T-helper 2 cell (primary cell): ENCODE measurements around the gene LMNA.

ENCODE experiments used
- DNase-seq, 5 experiments: peaks; one replicate each; pipeline versions ENCODE4 v3.0.0 to v3.0.0-alpha.2; 2012 to 2022

Gene LMNA

DNA sequence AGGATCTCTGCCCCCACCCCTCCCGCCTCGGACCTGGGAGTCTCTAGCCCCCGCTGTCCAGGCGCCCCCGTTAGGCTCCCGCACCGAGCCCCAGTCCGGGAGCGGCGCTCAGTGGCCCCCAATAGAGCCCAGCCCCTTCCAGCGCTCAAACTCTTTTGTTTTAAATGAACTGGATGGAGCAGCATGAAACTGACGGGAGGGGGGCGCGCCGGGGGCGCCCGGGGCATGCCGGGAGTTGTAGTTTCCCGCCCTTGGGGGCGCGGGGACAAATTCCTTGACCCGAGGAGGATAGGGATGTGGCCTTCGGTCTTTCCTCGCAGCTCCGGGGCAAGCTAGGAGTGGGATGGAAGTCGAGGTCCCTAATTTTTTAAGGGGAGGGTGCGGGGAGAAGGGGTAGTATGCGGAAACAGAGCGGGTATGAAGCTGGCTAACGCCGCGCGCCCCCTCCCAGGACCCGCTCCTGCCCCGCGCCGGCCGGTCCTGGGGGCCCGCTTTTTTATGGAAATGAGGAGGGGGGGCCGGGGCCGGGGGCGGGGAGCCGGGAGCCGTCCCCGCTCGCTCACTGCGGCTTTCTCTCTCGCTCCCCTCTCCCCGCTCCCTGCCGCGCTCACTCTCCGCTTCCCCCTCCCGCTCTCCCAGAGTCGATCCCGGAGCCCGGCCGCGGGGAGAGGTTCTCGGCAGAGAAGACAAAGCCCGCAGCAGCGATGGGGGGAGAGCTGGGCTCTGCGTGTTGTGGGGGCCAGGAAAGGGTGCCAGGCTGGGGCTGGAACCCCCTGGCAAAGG is 32.0 kb upstream of the LMNA start, which contains the start of gene MEX3A:
Gene MEX3A (minus strand): TSS at position 157 of the 783 bp plus-strand sequence. CDS start 467 bp downstream, outside the sequence.
- peak; percentile 38 to 53 (median 44) for DNase-seq

DNA sequence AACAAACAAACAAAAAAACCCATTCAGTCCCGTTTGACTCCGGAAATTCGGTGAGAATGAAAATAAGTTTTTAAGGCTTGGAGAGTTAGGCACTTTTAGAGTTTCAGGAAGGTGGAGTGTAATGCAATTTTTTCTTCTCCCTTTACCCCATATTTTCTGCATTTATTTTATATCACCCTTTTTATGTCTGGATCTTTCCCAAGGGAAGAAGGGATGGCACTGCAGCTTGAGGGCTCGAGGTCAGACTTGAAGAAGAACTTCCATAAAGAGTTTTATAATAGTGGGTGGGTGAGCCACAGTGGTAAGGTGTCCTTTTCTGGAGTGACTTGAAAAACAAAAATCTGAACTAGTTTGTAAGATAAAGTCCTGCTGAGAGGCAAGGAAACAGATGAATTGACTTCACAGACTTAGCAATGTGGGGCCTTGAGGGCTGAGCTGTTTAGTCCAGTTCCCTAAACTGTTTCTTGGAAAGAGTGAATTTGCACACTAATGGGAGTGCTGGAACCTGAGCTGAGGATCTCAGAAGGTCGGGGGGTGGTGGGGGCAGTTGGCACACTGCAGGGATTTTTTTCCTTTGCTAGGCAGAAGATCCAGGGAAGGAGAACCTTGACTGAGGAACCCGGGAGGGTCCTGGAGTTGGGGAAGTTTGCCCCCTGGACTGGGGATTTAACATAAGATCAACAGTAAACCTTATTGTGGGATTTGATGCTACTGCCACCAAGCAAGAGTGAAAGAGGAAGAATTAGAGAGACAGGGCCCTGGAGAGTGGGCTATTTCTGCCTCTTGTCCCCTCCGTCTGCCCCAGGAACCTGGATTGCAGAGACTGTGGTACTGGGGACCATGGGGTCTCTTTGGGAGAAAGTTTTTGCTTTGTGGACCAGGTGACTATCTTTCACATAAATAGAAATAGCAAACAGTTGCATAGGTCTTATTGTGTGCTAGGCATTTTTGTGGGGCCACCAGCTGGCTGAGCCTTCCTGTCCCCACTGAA is 30.4 kb upstream of the LMNA start:
- no peak for DNase-seq

DNA sequence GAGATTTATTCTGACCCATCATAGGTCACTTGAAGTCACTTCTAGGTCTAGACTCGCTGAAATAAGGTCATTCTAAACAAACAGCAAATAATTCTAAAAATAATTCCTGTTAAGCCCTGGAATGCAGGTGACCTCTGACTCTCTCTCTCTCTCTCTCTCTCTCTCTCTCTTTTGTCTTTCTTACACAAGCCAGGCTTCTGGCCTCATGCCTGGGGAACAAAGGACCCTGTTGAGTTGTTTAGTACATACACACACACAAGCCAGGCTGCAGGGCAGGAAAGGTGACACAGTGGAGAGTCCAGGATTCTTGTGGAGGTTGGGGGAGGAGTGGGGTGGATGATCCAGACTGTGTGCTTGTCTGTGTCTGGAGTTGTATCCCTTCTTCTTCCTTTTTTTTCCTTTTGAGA is 28.3 kb upstream of the LMNA start:
- no peak for DNase-seq

DNA sequence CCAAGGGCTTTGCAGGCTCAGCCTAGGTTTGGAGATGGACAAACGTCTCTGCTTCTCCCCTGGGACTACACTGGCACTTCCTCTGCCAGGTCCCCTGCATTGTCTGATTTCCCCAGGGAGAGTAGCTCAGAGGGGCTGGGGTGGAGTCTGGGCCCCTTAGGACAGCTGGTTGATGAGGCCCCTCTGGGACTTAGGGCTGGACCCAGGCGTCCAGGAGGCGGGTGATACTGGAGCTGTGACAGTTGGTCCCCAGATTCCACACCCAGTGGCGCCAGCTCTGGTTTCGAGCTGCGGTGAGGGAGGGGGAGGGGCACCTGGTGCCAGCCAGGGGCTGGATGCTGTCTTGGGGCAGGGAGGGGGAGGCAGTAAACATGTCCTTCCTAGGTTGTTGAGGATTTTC is 24.8 kb upstream of the LMNA start:
- no peak for DNase-seq

DNA sequence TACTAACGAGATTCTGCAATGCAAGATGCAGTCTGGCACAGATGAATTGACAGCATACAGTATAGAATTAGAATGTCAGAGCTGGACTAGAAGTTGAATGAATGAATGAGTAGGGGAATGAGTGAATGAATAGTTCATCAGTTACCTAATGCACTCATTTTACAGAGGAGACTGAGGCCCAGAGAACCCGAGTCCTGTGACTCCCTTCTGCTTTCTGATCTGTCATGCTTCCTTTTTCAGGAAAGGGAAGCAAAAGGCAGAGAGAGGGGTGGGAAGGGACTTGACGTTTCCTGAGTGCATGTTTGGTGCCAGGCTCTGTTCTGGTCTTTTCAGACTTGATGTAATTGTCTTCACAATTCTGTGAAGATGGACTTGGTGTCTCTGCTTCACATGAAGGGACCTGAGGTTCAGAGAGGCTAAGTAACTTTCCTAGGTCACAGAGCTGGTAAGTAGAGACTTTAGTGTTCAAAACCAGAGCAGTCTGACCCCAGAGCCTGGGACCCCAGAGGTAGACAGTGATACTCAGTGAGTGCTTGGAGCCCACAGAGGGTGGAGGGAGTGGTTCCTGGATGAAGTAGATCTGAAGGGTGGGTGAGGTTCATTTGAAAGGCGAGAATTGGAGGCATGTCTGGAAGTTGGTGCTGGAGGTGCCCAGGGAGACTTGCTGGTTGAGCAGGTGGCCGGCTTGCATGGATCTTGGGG is 24.2 kb upstream of the LMNA start:
- no peak for DNase-seq

DNA sequence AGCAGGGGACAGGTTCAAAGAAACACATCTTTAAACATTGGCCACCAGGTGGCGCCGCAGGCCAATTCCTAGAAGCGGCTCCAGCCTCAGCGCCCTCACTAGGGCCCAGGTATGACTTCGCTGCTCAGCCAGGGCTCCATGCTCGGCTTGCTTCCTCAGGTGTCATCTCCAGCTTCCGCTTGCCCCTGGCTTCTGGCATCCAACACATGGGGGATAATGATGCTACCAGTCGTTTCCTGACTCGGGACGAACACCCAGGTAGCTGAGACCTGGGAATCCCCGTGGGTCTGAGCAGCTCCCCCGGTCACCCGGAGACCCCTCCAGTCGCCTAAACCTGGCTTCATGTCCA is 23.7 kb upstream of the LMNA start:
- peak; percentile 68 to 85 (median 84) for DNase-seq

DNA sequence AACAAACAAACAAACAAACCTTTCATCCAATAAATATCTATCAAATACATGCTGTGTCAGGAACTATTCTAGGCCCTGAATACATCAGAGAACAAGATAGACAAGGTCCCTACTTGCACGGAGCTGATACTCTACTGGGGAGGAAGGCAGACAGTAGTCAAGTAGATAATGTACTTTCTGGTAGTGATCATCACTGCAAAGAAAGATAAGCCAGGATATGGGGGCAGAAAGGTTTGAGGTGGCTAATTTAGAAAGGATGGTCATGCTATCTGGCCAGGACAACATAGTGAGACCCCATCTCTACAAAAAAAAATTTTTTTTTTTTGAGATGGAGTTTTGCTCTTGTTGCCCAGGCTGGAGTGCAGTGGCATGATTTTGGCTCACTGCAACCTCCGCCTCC is 22.9 kb upstream of the LMNA start:
- DNase-seq, result no peak

DNA sequence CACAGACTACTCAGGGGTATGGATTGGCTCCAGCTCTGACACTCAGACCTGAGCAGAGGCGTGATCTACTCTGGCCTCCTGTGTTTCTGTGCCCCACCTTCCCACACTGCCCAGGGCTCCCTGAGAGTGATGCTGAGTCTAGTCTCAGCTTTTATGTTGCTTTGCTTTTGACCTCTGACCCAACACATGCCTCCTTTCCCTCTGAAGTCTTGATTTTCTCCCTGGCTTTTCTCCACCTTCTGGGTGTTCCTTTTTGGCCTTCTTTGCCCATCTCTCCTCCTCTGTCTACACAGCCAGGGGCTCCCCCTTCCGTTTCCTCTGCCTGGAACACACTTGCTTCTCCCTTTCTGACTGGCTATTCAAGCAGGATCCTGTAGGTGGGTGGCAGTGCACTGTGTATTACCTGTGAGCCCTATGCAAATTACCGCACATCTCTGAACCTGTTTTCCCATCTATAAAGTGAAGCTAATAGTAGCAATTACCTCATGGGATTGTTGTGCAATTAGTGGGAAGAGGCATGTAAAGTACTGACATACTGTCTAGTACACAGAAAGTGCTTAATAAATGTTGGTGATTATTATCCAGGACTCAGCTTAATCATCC is 18.5 kb upstream of the LMNA start:
- no peak for DNase-seq

DNA sequence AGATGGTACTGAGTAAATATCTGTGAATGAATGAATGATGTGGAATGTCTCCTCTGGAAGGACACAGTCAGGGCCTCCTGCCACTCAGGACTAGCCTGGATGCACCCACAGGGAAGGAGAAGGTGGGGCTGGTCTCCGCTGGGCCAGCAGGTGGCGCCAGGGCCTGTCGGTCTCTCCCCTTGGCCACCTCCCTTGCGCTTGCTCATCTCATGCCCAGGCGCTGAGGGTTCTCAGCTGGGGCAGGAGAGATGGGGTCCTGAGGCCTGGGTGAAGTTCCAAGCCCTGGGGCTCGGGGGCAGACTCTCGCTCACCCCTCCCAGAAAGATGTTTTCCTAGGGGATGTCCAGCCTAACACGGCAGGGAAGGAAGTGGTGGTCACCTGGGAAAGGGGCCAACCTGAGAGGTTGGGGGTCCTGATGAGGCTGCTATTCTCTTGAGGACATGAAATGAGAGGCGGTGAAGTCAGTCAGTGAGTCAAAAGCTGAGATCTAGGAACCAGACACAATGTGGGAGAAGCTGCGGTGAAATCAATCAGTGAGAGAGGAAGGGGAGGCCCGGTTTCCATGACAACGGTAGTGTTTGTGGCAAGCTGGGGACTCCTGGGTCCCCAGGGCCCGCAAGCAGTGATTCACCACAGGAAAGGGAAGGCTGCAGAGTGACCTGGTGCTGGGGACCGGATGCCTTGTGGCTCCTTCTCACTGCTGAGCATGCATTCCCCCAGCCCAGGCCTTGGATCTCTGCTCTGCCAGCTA is 17.7 kb upstream of the LMNA start:
- peak; percentile 70 to 94 (median 85) for DNase-seq

DNA sequence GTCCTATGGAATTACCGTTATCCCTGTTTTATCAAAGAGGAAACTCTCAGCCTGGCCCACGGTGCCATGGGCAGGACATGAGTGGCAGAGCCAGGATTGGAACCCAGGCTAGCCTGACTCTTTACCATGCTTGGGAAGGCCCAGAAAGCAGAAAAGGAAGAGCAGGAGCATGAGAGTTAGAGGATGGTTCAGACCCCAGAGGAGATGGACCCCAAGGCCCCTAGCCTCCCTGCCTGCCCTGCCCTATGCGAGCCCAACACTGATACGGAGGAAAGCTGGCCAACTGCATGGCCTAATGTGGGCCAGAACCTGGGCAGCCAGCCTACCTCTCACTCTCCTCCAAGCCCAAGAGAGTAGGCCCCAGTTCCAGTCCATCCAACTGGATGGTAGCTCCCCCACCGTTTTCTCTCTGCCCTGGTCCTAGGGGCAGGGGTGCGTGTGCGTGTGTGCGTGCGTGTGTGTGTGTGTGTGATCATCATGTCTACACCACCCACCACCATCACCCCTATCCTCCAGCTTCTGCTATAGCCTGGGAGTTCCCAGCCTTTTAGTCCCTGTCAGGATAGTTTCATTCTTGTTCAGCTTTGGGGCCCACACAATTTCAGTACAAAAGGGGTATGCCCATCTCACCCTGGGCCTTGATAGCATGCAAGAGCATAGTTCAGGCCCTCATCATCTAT is 16.9 kb upstream of the LMNA start:
- DNase-seq, result peak in 2 of 5 experiments; percentile 47 to 50

DNA sequence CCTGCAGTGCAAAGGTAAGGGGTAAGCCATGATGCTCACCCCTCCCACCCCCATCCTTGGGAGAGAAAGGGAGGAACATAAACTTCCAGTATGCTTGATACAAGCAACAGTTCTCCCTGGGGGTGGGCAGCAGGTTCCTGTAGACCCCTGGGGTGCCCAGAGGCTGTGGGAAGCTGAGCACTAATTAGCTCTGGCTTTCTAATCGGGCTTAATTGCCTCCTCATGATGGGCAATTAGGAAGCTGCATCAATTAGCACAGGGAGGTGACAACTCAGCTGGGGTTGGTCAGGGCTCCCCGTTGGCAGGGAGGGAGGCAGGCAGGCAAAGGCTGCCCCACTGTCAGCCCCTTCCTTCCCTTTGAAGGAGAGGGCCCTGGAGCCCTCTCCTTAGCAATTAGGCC is 15.7 kb upstream of the LMNA start:
- DNase-seq, result no peak

DNA sequence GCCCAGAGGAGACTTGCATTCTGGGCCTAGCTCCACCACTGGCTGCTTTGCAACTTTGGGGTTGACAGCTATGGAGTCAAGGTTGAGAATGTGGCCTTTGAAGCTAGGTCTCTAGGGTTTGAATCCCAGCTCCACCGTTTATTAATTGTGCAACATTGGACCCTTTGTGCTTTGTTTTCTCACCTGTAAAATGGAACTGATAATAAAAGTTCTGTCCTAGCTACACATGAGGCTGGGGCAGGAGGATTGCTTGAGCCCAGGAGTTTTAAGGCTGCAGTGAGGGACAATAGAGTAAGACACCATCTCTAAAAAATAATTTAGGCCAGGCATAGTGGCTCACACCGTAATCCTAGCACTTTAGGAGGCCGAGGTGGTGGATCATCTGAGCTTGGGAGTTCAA is 15.2 kb upstream of the LMNA start:
- DNase-seq, result no peak

DNA sequence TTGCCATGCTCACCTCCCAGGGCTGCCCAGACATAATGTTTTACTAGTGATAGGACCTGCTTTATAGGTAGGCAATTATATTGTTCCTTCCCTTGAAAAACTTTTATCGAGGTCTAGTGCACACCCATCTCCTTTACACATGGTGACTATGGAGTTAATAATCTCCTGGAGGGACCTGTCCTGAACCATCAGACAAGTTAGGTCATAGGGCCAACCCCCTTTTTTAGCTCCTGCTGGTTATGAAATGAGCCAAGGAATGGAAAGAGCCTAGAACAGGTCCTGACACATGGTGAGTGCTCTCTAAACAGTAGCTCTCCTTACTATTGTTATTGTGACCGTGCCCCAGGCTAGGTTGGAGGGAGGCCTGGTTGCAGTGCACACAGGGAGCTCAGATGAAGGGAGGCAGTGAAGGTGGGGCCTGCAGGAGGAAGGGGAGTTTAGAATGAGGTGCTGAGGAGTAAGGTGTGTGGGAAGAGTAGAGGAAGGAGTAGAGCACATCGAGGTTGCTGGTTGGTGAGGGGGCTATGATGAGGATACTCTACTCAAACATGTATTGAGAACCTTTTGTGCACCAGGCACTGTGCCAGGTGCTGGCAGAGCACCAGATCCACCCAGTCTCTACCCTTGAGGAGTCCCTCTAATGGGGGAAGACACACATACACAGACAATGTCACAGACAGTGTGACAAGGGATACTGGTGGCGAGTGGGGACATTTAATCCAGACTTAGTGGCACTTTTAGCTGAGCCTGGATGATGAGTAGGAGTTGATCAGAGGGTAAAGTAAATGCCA is 14.1 kb upstream of the LMNA start:
- DNase-seq, result no peak

DNA sequence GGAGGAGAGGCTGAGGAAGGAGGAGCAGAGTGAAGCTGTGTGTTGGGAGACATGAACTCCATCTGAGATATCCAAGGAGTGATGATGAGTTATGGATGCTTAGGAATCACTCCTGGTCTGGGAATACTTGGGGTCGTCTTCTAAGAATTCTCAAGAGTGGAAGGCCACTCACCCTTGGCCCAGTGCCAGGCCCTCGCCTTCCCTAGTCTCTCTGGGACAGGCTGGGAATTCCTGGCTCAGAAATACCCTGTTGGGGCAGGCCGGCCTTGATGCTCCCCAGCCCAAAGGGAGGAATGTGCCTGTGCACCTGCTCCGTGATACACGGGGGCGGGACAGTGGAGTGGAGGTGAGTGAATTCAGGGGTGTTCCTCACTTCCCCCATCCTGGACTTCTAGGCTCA is 12.6 kb upstream of the LMNA start:
- no peak for DNase-seq

DNA sequence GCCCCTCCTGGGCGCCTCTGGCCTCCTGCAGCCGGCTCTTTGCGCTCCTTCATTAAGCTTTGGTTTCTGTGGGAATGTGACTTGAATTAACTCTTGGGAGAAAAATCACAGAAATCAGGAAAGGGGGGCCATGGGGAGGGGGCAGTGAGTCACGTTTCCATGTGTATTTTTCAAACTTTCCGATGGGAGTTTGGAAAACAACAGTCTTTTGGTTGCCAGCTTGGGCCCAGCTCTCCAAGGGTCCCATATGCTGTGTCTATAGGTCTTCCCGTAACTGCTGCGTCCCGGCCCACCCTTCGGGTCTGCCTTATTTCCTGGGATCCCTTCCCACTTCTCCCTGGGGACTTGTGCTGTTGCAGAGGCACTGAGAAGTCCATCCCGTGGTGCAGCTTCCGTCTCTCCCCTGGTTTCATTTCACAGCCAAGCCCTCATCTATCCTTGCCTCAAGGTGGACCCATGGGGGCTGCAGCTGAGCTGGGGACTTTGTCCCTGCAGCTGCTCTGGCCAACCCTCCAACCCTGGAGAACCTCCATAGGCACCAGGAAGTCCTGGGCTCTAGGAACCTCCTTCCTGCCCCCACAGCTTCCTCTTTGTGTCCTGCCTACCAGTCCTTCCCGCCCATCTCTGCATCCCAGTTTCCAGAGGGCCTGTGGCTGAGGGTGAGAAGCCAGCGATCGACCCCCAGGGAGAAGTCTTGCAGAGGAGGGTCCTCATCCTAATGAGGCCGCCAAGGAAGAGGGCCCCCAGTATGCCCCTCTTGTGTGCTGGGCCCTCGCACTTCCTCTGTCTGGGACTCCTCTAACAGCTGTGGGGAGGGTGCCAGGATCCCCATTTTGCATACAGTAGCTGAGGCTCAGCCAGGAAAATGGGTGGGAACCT is 11.6 kb upstream of the LMNA start:
- DNase-seq, result no peak

DNA sequence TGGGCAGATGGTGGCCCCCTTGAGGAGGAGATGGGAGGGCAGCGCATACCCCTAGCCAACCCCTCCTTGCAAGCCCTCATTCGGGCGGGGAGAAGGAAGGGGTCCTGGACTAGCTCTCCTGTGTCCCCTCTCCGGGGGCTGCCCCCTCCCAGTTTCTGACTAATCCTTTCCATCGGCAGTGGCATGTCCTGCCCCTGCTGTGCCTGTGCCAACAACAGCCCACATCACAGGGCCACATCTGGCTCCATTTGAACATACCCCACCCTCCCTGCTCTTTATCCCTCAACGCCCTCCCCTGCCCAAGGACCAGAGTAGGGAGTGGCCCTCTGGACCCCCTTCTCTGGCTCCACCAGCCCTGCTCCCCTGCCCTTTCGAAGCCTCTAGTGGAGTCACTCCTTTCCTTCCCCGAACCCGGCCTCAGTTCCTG is 11.0 kb upstream of the LMNA start:
- DNase-seq, result peak in 2 of 5 experiments; percentile 35 to 44

DNA sequence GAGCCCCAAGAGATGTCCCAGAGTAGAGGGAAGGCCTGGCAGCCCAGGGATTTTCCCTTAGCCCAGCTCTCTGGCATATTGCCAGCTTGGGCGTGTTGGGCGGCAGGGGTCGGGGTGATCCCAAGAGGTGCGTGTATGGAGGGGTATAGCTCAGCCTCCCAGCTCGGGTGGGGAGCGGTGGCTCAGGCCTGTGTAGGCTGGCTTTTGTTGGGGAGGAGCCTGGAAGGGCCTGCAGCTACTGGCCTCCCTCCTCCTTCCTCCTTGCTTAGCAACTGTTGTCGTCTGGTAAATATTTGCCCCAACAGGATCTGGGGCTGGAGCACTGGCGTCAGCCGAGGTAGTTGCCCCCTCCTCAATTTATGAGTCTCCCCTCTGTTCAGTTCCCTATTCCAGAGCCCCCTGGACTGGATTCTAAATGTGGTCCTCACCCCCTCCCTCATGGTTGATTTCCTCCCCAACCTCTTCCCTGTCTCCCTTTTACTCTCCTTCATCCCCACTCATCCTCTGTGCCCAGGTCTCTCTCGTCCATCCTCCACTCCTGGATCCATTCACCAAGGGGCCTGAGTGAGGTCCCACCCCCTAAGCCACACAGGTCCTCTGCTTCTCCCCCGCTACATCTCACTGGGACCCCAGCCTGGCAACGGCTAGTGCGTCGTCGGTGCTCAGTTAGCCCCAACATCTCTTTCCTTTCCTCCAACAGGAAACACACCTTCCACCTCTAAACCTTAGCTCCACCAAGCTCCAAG is 10.3 kb upstream of the LMNA start:
- DNase-seq, result peak in 4 of 5 experiments; percentile 30 to 79 (median 60)
